Measurements from ENCODE around the gene LRRN4.

DNA sequence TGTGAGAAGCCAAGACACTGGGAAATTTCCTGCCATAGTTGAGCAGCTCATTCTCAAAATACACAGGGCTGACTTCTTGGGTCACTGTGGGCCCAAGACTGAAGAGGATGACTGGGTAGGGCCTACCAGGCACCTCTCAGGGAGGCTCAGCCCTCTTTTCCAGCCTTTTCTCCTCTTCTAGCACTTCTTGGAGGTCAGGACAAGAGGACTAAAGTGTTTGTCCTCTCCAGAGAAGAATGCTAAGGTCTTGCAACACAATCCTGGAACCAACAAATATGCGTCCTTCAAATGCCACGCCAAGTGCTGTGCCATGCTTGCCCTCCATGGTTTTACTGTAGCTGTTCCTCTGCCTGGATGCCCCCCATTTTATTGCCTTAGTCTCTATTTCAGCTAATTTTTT, 3.3 kb upstream of the LRRN4 start:
- TF ChIP-seq, protein P1, sequence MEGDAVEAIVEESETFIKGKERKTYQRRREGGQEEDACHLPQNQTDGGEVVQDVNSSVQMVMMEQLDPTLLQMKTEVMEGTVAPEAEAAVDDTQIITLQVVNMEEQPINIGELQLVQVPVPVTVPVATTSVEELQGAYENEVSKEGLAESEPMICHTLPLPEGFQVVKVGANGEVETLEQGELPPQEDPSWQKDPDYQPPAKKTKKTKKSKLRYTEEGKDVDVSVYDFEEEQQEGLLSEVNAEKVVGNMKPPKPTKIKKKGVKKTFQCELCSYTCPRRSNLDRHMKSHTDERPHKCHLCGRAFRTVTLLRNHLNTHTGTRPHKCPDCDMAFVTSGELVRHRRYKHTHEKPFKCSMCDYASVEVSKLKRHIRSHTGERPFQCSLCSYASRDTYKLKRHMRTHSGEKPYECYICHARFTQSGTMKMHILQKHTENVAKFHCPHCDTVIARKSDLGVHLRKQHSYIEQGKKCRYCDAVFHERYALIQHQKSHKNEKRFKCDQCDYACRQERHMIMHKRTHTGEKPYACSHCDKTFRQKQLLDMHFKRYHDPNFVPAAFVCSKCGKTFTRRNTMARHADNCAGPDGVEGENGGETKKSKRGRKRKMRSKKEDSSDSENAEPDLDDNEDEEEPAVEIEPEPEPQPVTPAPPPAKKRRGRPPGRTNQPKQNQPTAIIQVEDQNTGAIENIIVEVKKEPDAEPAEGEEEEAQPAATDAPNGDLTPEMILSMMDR (IDR thresholded peaks at IDR 0.05 in 2 of 3, conservative IDR thresholded peaks at IDR 0.05 in 1 of 3; ENCODE audit: borderline replicate concordance in 1 of 3, insufficient read depth in 1 of 3, low read depth in 2 of 3, low read length in 2 of 3), result no peak
- TF ChIP-seq RAD21 (IDR thresholded peaks at IDR 0.05; ENCODE audit: low read depth) (no peak), POLR2A (IDR thresholded peaks at IDR 0.05; ENCODE audit: borderline replicate concordance, extremely low read depth, insufficient read depth, insufficient read length) (no peak), SRF (IDR thresholded peaks at IDR 0.05; ENCODE audit: low read depth) (no peak), CEBPB (IDR thresholded peaks at IDR 0.05; ENCODE audit: low read depth) (no peak), TCF7L2 (IDR thresholded peaks at IDR 0.05; ENCODE audit: borderline replicate concordance, extremely low read depth, insufficient read depth, insufficient read length) (no peak), POLR2AphosphoS5 (IDR thresholded peaks at IDR 0.05; ENCODE audit: low read depth, low read length) (no peak), EZH2phosphoT487 (IDR thresholded peaks at IDR 0.05; ENCODE audit: borderline replicate concordance) (no peak), EZH2 (IDR thresholded peaks at IDR 0.05) (no peak), ZFX (IDR thresholded peaks at IDR 0.05) (no peak)
- TF ChIP-seq, protein P2, sequence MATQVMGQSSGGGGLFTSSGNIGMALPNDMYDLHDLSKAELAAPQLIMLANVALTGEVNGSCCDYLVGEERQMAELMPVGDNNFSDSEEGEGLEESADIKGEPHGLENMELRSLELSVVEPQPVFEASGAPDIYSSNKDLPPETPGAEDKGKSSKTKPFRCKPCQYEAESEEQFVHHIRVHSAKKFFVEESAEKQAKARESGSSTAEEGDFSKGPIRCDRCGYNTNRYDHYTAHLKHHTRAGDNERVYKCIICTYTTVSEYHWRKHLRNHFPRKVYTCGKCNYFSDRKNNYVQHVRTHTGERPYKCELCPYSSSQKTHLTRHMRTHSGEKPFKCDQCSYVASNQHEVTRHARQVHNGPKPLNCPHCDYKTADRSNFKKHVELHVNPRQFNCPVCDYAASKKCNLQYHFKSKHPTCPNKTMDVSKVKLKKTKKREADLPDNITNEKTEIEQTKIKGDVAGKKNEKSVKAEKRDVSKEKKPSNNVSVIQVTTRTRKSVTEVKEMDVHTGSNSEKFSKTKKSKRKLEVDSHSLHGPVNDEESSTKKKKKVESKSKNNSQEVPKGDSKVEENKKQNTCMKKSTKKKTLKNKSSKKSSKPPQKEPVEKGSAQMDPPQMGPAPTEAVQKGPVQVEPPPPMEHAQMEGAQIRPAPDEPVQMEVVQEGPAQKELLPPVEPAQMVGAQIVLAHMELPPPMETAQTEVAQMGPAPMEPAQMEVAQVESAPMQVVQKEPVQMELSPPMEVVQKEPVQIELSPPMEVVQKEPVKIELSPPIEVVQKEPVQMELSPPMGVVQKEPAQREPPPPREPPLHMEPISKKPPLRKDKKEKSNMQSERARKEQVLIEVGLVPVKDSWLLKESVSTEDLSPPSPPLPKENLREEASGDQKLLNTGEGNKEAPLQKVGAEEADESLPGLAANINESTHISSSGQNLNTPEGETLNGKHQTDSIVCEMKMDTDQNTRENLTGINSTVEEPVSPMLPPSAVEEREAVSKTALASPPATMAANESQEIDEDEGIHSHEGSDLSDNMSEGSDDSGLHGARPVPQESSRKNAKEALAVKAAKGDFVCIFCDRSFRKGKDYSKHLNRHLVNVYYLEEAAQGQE (IDR thresholded peaks at IDR 0.05; ENCODE audit: low read depth), result no peak
- TF ChIP-seq, protein P3, sequence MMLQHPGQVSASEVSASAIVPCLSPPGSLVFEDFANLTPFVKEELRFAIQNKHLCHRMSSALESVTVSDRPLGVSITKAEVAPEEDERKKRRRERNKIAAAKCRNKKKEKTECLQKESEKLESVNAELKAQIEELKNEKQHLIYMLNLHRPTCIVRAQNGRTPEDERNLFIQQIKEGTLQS (IDR thresholded peaks at IDR 0.05), result no peak
- TF ChIP-seq, protein P4, sequence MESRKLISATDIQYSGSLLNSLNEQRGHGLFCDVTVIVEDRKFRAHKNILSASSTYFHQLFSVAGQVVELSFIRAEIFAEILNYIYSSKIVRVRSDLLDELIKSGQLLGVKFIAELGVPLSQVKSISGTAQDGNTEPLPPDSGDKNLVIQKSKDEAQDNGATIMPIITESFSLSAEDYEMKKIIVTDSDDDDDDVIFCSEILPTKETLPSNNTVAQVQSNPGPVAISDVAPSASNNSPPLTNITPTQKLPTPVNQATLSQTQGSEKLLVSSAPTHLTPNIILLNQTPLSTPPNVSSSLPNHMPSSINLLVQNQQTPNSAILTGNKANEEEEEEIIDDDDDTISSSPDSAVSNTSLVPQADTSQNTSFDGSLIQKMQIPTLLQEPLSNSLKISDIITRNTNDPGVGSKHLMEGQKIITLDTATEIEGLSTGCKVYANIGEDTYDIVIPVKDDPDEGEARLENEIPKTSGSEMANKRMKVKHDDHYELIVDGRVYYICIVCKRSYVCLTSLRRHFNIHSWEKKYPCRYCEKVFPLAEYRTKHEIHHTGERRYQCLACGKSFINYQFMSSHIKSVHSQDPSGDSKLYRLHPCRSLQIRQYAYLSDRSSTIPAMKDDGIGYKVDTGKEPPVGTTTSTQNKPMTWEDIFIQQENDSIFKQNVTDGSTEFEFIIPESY (IDR thresholded peaks at IDR 0.05; ENCODE audit: extremely low read depth, insufficient replicate concordance, low read length), result no peak

Data from HCT116 (cell line).